ENCODE measurements around the gene ERFE. TPM values are rescaled to one million over a fixed set of nuclear protein-coding genes. Genes with fewer than 3 reads are reported as not detected.
A peak's percentile ranks its signal among the peaks of the same experiment; 100 is the strongest.

Gene ERFE
- total and polyA plus RNA-seq, 8 donors: 0.14 to 4.9 (median 0.70) TPM; not detected in 2

- H3K9me3 ChIP-seq: no peaks in the 10 kb centered on the region
- ATAC-seq (peak in 3 of 4 donors; percentile 31 to 66 (median 62)), DNase-seq (peak in 2 of 6 donors; percentile 15 to 69), FAIRE-seq (no peak)
- no peak overlapping the region for H3K27ac ChIP-seq
- no peaks in the 10 kb centered on the region for H3K4me1 ChIP-seq
- 68 to 70% methylated on average over 36 of the region's 36 CpGs for WGBS, 2 donors
- TF ChIP-seq CTCF (IDR thresholded peaks at IDR 0.05): no peak
- intact Hi-C loops (cut with DNase I): no loop called here
- H3K36me3 ChIP-seq: no peaks in the 10 kb centered on the region
- no peak overlapping the region for H3K4me3 ChIP-seq
- H3K27me3 ChIP-seq: no peaks in the 10 kb centered on the region
Observed at GRCh38 chr2:238127165-238128060, 31.4 kb upstream of the ERFE start.

GRCh38 chr2:238128061-238128440, 30.7 kb upstream of the ERFE start:
- no peaks in the 10 kb centered on the region for H3K4me1 ChIP-seq
- no peaks in the 10 kb centered on the region for H3K9me3 ChIP-seq
- no peaks in the 10 kb centered on the region for H3K36me3 ChIP-seq
- TF ChIP-seq CTCF (IDR thresholded peaks at IDR 0.05): no peak
- FAIRE-seq (no peak), DNase-seq (peak in 2 of 6 donors; percentile 10 to 49), ATAC-seq (no peak)
- intact Hi-C loops (cut with DNase I): no loop called here
- no peaks in the 10 kb centered on the region for H3K27me3 ChIP-seq
- H3K27ac ChIP-seq: no peak overlapping the region
- no peak overlapping the region for H3K4me3 ChIP-seq
- WGBS, 2 donors: 93 to 94% methylated on average over 22 of the region's 22 CpGs

- FAIRE-seq (no peak), DNase-seq (peak in 2 of 6 donors; percentile 21 to 62), ATAC-seq (no peak)
- Histone ChIP-seq H3K4me3 (no peak overlapping the region), H3K9me3 (no peaks in the 10 kb centered on the region), H3K4me1 (no peaks in the 10 kb centered on the region), H3K36me3 (no peaks in the 10 kb centered on the region), H3K27me3 (no peaks in the 10 kb centered on the region), H3K27ac (no peak overlapping the region)
- intact Hi-C loops (cut with DNase I): no loop called here
- WGBS, 2 donors: 79 to 87% methylated on average over 30 of the region's 30 CpGs
- no peak for TF ChIP-seq CTCF (IDR thresholded peaks at IDR 0.05)
Observed at GRCh38 chr2:238128534-238129001, 30.2 kb upstream of the ERFE start.

DNA sequence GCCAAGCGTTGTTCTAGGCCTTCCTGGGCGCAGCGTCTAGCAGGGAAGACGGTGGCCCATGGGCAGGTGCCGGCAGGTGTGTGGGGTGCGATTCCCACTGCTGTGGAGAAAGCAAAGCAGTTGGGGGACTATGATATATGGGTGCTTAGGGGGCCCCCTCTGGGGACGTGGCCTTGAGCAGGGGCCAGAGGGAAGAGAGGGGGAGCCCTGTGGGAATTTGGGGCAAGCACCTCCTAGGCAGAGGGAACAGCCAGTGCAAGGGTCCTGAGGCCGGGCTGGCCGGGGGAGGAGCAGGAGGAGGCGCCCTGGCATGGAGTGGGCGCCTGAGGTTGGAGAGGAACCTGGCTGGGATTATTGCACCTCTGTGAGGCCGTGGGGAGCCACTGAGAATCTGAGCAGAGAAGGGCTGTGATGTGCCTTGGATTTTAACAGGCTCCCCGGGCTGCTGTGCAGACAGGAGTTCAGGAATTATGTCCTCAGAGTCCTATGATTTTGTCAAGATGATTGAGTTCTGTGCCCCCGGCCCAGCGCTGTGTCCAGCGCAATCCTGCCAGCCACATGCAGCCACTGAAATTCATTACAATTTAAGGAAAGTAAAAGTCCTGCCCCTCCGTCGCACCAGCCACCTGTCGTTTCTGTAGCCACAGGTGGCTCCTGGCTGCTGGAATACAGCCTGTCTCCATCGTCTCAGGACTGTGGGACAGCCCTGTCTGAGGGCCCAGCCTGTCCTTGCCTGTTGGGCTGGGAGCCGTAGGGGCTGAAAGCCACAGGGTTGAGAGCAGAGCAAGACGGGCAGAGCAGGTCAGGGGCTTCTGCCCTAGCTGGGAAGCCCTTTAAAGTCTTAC, 29.4 kb upstream of the ERFE start:
- H3K27ac ChIP-seq: no peak overlapping the region
- FAIRE-seq (no peak), ATAC-seq (no peak), DNase-seq (peak in 2 of 6 donors; percentile 21 to 38)
- intact Hi-C loops (cut with DNase I): no loop called here
- H3K36me3 ChIP-seq: no peaks in the 10 kb centered on the region
- no peaks in the 10 kb centered on the region for H3K4me1 ChIP-seq
- H3K4me3 ChIP-seq: no peak overlapping the region
- TF ChIP-seq CTCF (IDR thresholded peaks at IDR 0.05): no peak
- WGBS, 2 donors: 88 to 90% methylated on average over 22 of the region's 22 CpGs
- no peaks in the 10 kb centered on the region for H3K9me3 ChIP-seq
- no peaks in the 10 kb centered on the region for H3K27me3 ChIP-seq
